PC-3 (cell line): ENCODE results near the gene ZSWIM4. TPM values are rescaled to one million over a fixed set of nuclear protein-coding genes. Genes with fewer than 3 reads are reported as not detected.
A peak's percentile ranks its signal among the peaks of the same experiment; 100 is the strongest.

Experiments
- ATAC-seq: fragments of 200-7000 bp; cut with Tn5 transposase; 2 replicates; pipeline ENCODE4 v1.9.1; 2020; ENCODE audit warnings: mild to moderate bottlenecking, moderate library complexity
- BruUV-seq: library from RNA; stranded (reverse); fragments of 400-500 nt; replicated peaks from 2 replicates; lab custom pipeline; 2021; lab: Mats Ljungman, UMichigan
- CTCF ChIA-PET: fragments of 300-600 bp; sonication (Branson Sonifier 250); formaldehyde crosslinking; loops from one replicate; lab custom pipeline; 2022; ENCODE audit warnings: antibody characterized with exemption; lab: Charles Lee
- POLR2A ChIA-PET: fragments of 300-600 bp; sonication (Branson Sonifier 250); formaldehyde crosslinking; loops from one replicate; lab custom pipeline; 2022; ENCODE audit warnings: antibody characterized with exemption; ENCODE audit not compliant: unreplicated experiment; lab: Charles Lee
- DNase-seq: peaks from one replicate; pipeline ENCODE4 v3.0.0-alpha.2; 2015
- H2AFZ ChIP-seq: fragments of 300-600 bp; sonication (generic); 2 replicates; pipeline ENCODE4 v1.6.0; 2016; ENCODE audit warnings: antibody characterized with exemption, low read length
- H3F3A ChIP-seq: fragments of 300-600 bp; sonication (generic); one replicate; pipeline ENCODE4 v1.6.0; 2017; ENCODE audit warnings: antibody characterized with exemption, low read length, control low read depth, mild to moderate bottlenecking; ENCODE audit not compliant: unreplicated experiment
- H3K27ac ChIP-seq: fragments of 300-600 bp; sonication (generic); 2 replicates; pipeline ENCODE4 v1.5.1; 2016; ENCODE audit warnings: mild to moderate bottlenecking, low read length
- H3K27me3 ChIP-seq: fragments of 300-600 bp; sonication (generic); 2 replicates; pipeline ENCODE4 v1.6.1; 2016; ENCODE audit warnings: low read length, mixed read lengths
- H3K36me3 ChIP-seq: fragments of 300-600 bp; sonication (generic); 2 replicates; pipeline ENCODE4 v1.6.1; 2016; ENCODE audit warnings: low read depth, mixed run types, low read length, mixed read lengths
- H3K4me1 ChIP-seq: fragments of 300-600 bp; sonication (generic); 2 replicates; pipeline ENCODE4 v1.5.1; 2016; ENCODE audit warnings: low read length; ENCODE audit not compliant: insufficient read depth
- H3K4me2 ChIP-seq: fragments of 300-600 bp; sonication (generic); 2 replicates; pipeline ENCODE4 v1.6.0; 2016; ENCODE audit warnings: low read length
- H3K4me3 ChIP-seq: fragments of 300-600 bp; sonication (generic); 2 replicates; pipeline ENCODE4 v1.5.1; 2016; ENCODE audit warnings: mild to moderate bottlenecking, low read length, mixed read lengths
- H3K79me2 ChIP-seq: fragments of 300-600 bp; sonication (generic); 2 replicates; pipeline ENCODE4 v1.6.1; 2017; ENCODE audit warnings: low read length, mixed read lengths
- H3K9ac ChIP-seq: fragments of 300-600 bp; sonication (generic); 2 replicates; pipeline ENCODE4 v1.6.0; 2016; ENCODE audit warnings: mild to moderate bottlenecking, low read length
- H3K9me2 ChIP-seq: fragments of 300-600 bp; sonication (generic); replicated peaks from 2 replicates; pipeline ENCODE4 v1.6.1; 2016; ENCODE audit warnings: mixed run types, low read length, mixed read lengths
- H3K9me3 ChIP-seq: fragments of 300-600 bp; sonication (generic); 2 replicates; pipeline ENCODE4 v1.6.1; 2016; ENCODE audit warnings: low read length, mixed read lengths
- H4K20me1 ChIP-seq: fragments of 300-600 bp; sonication (generic); 2 replicates; pipeline ENCODE4 v1.6.1; 2016; ENCODE audit warnings: low read length, mixed read lengths
- EZH2 ChIP-seq: fragments of 300-600 bp; sonication (generic); IDR thresholded peaks from one replicate; pipeline ENCODE4 v1.6.1; 2017; ENCODE audit warnings: antibody characterized with exemption, mild to moderate bottlenecking, low read length; ENCODE audit not compliant: unreplicated experiment
- EZH2phosphoT487 ChIP-seq: fragments of 300-600 bp; sonication (generic); IDR thresholded peaks from 2 replicates; pipeline ENCODE4 v1.6.1; 2018; ENCODE audit warnings: mild to moderate bottlenecking, antibody characterized with exemption, low read length, borderline replicate concordance
- intact Hi-C: fragments of 100-400 bp; cut with micrococcal nuclease; formaldehyde crosslinking; loops from 2 replicates; pipeline ENCODE4 v1.9.0; 2023
- total RNA-seq: library from RNA; depleted of rRNA; stranded (reverse); fragments of >200 nt; gene quantifications from 2 replicates; pipeline ENCODE4 v1.2.3, GENCODE V29; 2014
- TF ChIP-seq, protein P1 (sequence below): fragments of 300-600 bp; sonication (generic); conservative IDR thresholded peaks from 2 replicates; pipeline ENCODE4 v1.5.1; 2017; ENCODE audit warnings: antibody characterized with exemption, low read depth, mild to moderate bottlenecking, low read length

ZSWIM4 gene
- total RNA-seq, 1 experiment from 2014 or later = 8.0 TPM

DNA sequence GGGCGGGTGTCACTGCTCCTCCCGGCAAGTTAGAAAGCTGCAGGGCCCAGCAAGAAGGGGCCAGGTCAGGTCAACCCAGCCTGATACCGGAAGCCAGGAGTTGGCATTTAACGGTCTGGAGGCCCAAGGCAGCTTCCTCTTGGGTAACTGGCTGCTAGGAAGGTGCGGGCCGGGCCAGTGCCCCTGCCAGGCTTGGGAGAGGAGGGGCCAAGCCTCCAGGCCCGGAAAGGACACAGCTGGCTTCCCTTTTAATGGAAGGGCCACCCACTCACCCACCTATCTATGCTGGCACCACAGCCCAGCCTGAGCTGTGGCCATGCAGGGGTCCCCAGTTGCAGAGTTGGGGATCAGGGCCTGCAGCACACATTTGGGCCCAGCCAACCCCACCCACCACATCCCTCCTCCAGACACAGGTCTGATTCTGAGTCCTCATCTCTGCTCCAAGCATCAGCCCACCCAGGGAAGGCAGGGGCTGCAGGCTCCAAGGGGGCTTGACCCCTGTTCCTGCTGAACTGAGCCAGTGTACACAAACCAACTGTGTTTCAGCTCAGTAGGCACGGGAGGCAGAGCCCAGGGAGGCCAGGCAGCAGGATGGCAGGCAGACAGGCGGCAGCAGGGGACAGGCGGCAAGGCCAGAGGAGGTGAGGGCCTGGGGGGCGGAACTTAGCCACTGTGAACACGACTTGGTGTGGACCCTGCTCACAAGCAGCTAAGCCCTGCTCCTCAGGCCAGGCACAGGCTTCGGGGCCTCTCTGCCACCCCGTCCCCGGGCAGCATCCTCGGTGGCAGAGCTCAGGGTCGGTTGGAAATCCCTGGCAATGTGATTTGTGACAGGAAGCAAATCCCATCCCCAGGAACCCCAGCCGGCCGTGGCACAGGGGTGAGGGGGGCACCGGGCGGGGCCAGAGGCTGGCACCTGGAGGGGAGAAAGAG is 40.8 kb downstream of the ZSWIM4 start:
- Histone ChIP-seq H3K79me2 (peaks cover 55% of the 10 kb centered on the region), H3K36me3 (peaks cover 32% of the 10 kb centered on the region), H3K9me2 (no peaks in the 10 kb centered on the region), H3K4me3 (no peak overlapping the region), H3K9me3 (no peaks in the 10 kb centered on the region), H3K27me3 (no peaks in the 10 kb centered on the region), H3F3A (peaks cover 31% of the 10 kb centered on the region), H4K20me1 (peaks cover 35% of the 10 kb centered on the region), H3K4me2 (peak overlapping the region; percentile 18), H3K4me1 (peaks cover 68% of the 10 kb centered on the region), H2AFZ (no peak overlapping the region), H3K27ac (peak overlapping the region; percentile 83), H3K9ac (peak overlapping the region; percentile 56)
- BruUV-seq = no TSS peak
- ChIA-PET CTCF (interaction anchor here (0.6 to 2.9 kb wide), 2 partner anchors 26 to 52 kb away, joined by 8 to 17 read pairs; no protein-coding TSS in a partner anchor), POLR2A (interaction anchor here (0.6 to 1.4 kb wide), 6 partner anchors 10 to 1643 kb away, joined by 3 to 7 read pairs (median 4); no protein-coding TSS in a partner anchor)
- TF ChIP-seq EZH2phosphoT487 (no peak), EZH2 (no peak)
- TF ChIP-seq, protein P1, sequence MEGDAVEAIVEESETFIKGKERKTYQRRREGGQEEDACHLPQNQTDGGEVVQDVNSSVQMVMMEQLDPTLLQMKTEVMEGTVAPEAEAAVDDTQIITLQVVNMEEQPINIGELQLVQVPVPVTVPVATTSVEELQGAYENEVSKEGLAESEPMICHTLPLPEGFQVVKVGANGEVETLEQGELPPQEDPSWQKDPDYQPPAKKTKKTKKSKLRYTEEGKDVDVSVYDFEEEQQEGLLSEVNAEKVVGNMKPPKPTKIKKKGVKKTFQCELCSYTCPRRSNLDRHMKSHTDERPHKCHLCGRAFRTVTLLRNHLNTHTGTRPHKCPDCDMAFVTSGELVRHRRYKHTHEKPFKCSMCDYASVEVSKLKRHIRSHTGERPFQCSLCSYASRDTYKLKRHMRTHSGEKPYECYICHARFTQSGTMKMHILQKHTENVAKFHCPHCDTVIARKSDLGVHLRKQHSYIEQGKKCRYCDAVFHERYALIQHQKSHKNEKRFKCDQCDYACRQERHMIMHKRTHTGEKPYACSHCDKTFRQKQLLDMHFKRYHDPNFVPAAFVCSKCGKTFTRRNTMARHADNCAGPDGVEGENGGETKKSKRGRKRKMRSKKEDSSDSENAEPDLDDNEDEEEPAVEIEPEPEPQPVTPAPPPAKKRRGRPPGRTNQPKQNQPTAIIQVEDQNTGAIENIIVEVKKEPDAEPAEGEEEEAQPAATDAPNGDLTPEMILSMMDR = no peak
- intact Hi-C loops = loop anchor here (2.0 to 10.0 kb wide), 2 partner anchors 15 to 671 kb away; no protein-coding TSS in a partner anchor
- DNase-seq = no peak
- no peak for ATAC-seq

DNA sequence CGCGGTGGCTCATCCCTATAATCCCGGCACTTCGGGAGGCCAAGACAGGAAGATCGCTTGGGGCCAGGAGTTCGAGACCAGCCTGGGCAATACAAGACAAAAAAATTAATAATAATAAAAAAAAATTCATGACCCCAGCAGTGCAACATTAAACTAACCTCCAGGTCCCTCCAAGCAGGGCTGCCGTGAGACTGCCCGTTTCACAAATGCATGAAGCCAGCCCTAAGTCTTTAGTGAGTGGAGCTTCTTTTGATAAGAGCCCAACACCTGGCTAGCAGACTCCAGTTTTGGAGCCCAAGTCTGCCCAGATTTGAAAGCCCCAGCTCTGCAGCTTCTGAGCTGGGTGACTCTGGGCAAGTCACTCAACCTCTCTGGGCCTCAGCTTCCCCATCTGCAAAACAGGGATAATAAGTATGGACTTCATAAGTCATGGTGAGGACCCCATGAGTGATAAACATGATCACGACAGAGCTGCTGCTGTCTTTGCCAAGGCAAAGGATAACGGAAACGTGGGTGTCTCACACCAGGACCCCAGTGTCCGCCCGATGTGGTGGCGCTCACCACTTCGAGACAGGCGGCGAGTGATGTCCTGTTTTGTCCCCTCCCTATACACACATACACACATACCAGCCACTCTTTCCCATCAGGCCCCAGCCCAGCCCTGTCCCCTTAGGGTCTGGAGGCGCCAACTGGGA is 43.3 kb downstream of the ZSWIM4 start:
- H3K27me3 ChIP-seq = no peaks in the 10 kb centered on the region
- intact Hi-C loops = loop anchor here (10.0 kb wide), 1 partner anchor 674 kb away; no protein-coding TSS in a partner anchor
- peaks cover 48% of the 10 kb centered on the region for H4K20me1 ChIP-seq
- no peak for DNase-seq
- peaks cover 71% of the 10 kb centered on the region for H3K4me1 ChIP-seq
- peaks cover 34% of the 10 kb centered on the region for H3F3A ChIP-seq
- peaks cover 77% of the 10 kb centered on the region for H3K79me2 ChIP-seq
- H2AFZ ChIP-seq = no peak overlapping the region
- peak overlapping the region; percentile 96 for H3K27ac ChIP-seq
- peak overlapping the region; percentile 94 for H3K4me2 ChIP-seq
- ChIA-PET POLR2A (interaction anchor here (0.6 kb wide), 1 partner anchor 11 kb away, joined by 13 read pairs; no protein-coding TSS in a partner anchor), CTCF (interaction anchor here (2.0 kb wide), 1 partner anchor 24 kb away, joined by 11 read pairs; no protein-coding TSS in a partner anchor)
- no peak for ATAC-seq
- H3K4me3 ChIP-seq = peak overlapping the region; percentile 82
- H3K9ac ChIP-seq = peak overlapping the region; percentile 93
- BruUV-seq = TSS peak; percentile 2
- no peaks in the 10 kb centered on the region for H3K9me2 ChIP-seq
- TF ChIP-seq EZH2 = no peak
- TF ChIP-seq, protein P1 = no peak
- no peak for TF ChIP-seq EZH2phosphoT487
- H3K9me3 ChIP-seq = no peaks in the 10 kb centered on the region
- H3K36me3 ChIP-seq = peaks cover 42% of the 10 kb centered on the region
